Osteocyte (in vitro differentiated cells): ENCODE results near the gene KLHDC8B. TPM values are rescaled to one million over a fixed set of nuclear protein-coding genes. Genes with fewer than 3 reads are reported as not detected.

Experiments
- DNase-seq: peaks from one replicate; pipeline ENCODE4 v3.0.0; 2021; ENCODE audit warnings: mixed read lengths; ENCODE audit not compliant: unreplicated experiment; ENCODE audit errors: extremely low spot score
- H3K27ac Mint-ChIP-seq: one replicate; pipeline ENCODE4 v1.8.0; 2021; ENCODE audit warnings: mild to moderate bottlenecking, mixed read lengths; ENCODE audit not compliant: unreplicated experiment
- H3K27me3 Mint-ChIP-seq: one replicate; pipeline ENCODE4 v1.8.0; 2021; ENCODE audit warnings: mixed read lengths; ENCODE audit not compliant: unreplicated experiment
- H3K36me3 Mint-ChIP-seq: one replicate; pipeline ENCODE4 v1.8.0; 2021; ENCODE audit warnings: mixed read lengths; ENCODE audit not compliant: unreplicated experiment
- H3K4me1 Mint-ChIP-seq: one replicate; pipeline ENCODE4 v1.8.0; 2021; ENCODE audit warnings: mixed read lengths; ENCODE audit not compliant: unreplicated experiment
- H3K4me3 Mint-ChIP-seq: one replicate; pipeline ENCODE4 v1.8.0; 2021; ENCODE audit warnings: mild to moderate bottlenecking, moderate library complexity, mixed read lengths; ENCODE audit not compliant: unreplicated experiment
- H3K9me3 Mint-ChIP-seq: one replicate; pipeline ENCODE4 v1.8.0; 2021; ENCODE audit warnings: mixed read lengths; ENCODE audit not compliant: unreplicated experiment
- CTCF ChIP-seq: fragments of 200-600 bp; sonication (generic); IDR thresholded peaks from 2 replicates; pipeline ENCODE4 v1.5.0; 2021; ENCODE audit warnings: antibody characterized with exemption, mild to moderate bottlenecking, moderate library complexity
- total RNA-seq: library from RNA; stranded (reverse); gene quantifications from 2 replicates; pipeline ENCODE4 v1.2.1, GENCODE V29; 2021

The KLHDC8B gene
- total RNA-seq, 1 donor from 2014 or later: 17.9 TPM

DNA sequence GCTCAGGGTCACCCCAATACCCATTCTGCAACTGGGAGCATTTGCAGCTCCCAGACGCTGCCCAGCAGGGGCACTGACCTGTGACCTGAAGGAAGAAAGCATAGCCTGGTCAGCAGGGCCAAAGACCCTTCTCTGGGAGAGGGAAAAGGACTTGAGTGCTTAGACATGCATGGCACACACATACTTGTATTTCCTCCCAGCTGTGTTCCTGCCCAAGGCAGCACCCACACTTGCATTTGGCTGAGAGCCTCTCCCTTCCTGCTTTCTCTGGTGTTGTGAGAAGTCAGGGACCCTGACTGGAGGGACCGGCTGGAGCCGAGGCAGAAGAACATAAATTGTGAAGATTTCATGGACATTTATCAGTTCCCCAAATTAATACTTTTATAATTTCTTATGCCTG, 31.3 kb upstream of the KLHDC8B start:
- no peaks in the 10 kb centered on the region for H3K36me3 Mint-ChIP-seq
- H3K9me3 Mint-ChIP-seq: peaks cover 13% of the 10 kb centered on the region
- no peak overlapping the region for H3K4me3 Mint-ChIP-seq
- peaks cover under 1% of the 10 kb centered on the region for H3K4me1 Mint-ChIP-seq
- DNase-seq: no peak
- H3K27ac Mint-ChIP-seq: no peak overlapping the region
- H3K27me3 Mint-ChIP-seq: peaks cover 3% of the 10 kb centered on the region
- no peak for TF ChIP-seq CTCF

- DNase-seq: no peak
- no peaks in the 10 kb centered on the region for H3K9me3 Mint-ChIP-seq
- no peak overlapping the region for H3K27ac Mint-ChIP-seq
- H3K4me3 Mint-ChIP-seq: no peak overlapping the region
- TF ChIP-seq CTCF: no peak
- H3K36me3 Mint-ChIP-seq: no peaks in the 10 kb centered on the region
- H3K27me3 Mint-ChIP-seq: peaks cover 2% of the 10 kb centered on the region
- no peaks in the 10 kb centered on the region for H3K4me1 Mint-ChIP-seq
Observed at GRCh38 chr3:49148159-49148558, 23.2 kb upstream of the KLHDC8B start.

GRCh38 chr3:49151610-49152009, 19.8 kb upstream of the KLHDC8B start:
- Mint-ChIP-seq H3K36me3 (no peaks in the 10 kb centered on the region), H3K27me3 (peaks cover 2% of the 10 kb centered on the region), H3K27ac (no peak overlapping the region), H3K4me3 (no peak overlapping the region), H3K9me3 (no peaks in the 10 kb centered on the region), H3K4me1 (no peaks in the 10 kb centered on the region)
- no peak for DNase-seq
- TF ChIP-seq CTCF: no peak

DNA sequence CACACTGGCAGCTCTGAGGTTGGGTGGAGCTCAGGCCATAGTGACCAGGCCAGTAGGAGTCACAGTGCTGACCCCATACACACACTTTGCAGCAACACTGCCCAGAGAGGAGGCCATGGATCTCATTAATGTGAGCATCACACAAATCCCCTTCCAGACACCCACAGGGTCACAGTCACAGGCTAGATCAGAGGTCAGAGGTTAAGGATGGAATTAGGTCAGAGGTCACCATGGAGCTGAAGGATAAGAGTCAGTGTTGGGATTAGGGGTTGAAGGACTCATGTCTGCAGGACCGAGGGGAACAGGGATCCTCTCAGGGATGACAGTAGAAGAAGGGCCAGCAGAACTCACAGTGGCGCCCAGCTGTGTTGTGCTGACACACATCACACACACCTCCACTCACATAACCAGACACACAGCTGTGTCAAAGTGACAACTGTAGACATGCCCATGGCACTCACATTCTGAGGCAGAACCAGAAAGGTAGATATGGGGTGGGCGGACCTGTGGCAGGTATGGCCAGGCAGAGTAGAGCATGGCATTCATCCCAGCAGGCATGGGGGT, 18.0 kb upstream of the KLHDC8B start:
- no peak for DNase-seq
- H3K36me3 Mint-ChIP-seq: no peaks in the 10 kb centered on the region
- no peaks in the 10 kb centered on the region for H3K4me1 Mint-ChIP-seq
- TF ChIP-seq CTCF: no peak
- no peaks in the 10 kb centered on the region for H3K27me3 Mint-ChIP-seq
- H3K4me3 Mint-ChIP-seq: no peak overlapping the region
- H3K9me3 Mint-ChIP-seq: no peaks in the 10 kb centered on the region
- H3K27ac Mint-ChIP-seq: no peak overlapping the region

GRCh38 chr3:49157289-49157688, 14.1 kb upstream of the KLHDC8B start:
- no peak for TF ChIP-seq CTCF
- Mint-ChIP-seq H3K4me3 (no peak overlapping the region), H3K4me1 (no peaks in the 10 kb centered on the region), H3K27me3 (no peaks in the 10 kb centered on the region), H3K9me3 (no peaks in the 10 kb centered on the region), H3K27ac (no peak overlapping the region), H3K36me3 (no peaks in the 10 kb centered on the region)
- DNase-seq: no peak
